Fibroblast of skin of right quadriceps (primary cell): ENCODE results near the gene FOXA1.
"Not testable (repeated sequence)": the region's sequence is repeated elsewhere in the genome, so short reads cannot be mapped to it uniquely, and the experiment has no call there.

Experiments
- DNase-seq: peaks from one replicate; pipeline ENCODE4 v3.0.0-alpha.2; 2013

The FOXA1 gene

DNA sequence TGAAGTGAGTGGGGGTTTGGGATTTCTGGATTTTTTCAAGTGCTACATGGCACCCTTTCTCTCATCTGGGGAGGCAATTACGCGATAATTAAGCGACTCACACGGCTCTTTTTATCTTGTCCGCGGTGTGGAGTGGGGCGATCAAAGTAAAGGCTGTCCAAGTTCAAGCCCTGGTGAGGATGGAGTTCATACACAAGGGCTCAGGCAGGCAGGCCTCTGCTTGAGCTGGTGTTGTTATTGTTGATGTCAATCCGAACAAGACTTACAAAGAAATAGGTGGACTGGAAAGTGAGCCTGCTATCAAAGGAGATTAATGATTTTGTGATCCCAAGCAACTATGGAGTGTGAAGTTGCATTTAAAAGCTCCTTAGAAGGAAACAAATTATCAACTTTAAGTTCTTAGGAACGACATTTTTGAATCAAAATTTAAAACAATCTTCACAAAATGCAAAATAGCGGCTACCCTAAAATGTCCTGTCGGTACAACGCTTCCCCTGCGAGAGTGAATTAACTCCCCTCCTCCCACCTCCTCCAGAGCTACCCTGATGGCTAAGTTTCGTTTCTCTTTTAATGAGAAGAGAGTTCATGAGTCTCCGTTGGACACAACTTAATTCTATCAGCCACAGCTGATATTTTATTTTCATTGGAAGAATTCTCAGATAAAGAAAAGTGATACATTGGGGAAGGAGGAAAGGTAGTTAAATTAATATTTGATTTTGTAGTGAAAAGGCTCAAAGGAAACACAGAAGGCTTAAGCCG, 5.9 kb downstream of the FOXA1 start:
- DNase-seq = no peak

DNA sequence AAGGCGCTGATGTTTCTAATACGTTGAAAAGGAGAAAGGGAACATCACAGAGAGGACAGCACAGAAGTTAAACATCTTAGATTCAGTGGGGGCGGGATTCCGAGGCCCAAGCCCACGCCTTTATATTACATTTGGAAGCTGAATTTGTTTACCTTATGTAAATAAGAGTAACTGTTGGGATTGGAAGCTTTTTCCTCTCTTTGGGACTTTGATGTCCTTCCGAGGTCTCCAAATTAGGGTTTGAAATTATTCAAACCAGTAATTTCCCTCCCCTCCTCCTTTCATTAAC, 6.4 kb downstream of the FOXA1 start:
- no peak for DNase-seq

DNA sequence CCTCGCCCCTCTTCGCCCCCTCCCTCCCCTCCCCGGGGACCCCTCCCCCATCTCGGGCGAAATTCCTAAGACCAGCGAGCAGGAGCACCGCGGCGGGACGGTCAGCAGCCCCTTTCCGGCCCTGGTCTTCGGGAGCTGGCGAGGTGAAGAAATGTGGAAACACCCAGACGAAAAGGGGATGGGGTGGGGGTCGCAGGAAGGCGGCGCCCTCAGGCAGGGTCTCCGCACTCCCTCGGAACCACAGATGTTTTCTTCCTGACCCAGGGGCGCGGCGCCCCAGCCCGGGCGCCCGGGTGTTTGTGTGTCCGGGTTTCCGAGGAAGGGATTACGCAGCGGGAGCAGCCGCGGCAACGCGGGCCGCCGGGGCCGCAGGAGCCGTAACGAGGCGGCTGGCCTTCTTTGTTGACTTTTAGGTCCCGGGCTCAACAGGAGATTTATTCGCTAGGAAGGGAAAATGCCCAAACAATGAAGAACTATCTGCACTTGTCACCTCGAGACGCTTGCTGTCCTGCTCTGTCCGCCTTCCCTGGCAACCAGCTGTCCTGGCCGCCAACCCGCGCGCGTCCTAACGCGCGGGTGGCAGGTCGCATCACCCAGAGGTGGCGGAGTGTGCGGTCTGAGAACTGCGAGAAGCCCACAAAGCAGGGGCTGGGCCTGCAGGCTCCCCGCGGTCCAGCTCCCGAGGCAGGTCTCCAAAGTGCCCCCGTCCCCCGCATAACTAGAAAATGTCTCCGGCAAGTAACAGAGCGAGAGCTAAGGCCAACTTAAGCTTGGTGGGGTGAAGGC, 7.0 kb downstream of the FOXA1 start:
- DNase-seq = no peak

DNA sequence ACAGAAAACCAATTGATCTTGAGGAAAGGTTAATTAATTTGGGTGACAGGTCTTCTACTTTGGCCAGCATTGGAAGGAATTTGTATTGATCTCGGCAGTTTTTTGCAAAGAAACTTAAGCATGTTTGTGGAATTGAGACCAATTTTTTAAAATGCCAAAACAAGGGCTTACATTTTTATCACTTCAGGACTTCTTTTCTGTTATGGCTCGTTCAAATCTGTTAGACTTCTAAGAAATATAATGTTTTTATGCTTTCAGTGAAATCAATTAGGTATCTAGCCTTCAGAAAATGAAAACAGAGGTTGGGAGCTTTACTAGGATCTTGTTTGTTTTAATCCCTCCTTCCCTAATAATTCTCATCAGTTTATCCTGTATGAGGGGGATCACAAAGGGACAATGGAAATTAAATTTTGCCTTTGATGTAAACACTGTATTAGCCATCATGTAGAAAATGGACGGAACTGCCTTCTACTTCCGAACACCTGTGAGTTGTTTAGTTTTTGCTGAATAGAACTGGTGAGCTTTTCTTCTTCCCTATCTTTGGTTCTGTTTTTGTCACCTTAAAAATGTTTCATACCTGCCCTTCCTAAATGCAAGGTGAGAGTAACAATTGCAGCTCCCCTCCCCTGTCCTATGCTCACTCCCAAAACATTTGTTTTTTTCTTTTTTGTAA, 7.8 kb downstream of the FOXA1 start:
- DNase-seq = no peak

DNA sequence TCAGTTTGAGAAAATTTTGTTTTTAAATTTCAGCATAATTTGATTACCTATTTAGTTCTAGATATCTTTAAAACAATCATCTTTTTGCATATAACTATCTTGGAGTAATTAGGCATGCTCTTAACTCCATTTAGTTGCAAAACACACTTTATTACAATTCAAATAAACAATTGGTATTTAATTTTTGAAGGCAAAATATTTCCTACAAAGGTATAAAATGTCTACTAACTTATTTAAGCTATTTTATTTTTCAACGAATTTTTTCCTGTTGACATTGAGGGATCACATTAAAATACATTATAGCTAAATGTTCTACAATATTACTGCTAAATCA, 8.3 kb downstream of the FOXA1 start:
- no peak for DNase-seq

DNA sequence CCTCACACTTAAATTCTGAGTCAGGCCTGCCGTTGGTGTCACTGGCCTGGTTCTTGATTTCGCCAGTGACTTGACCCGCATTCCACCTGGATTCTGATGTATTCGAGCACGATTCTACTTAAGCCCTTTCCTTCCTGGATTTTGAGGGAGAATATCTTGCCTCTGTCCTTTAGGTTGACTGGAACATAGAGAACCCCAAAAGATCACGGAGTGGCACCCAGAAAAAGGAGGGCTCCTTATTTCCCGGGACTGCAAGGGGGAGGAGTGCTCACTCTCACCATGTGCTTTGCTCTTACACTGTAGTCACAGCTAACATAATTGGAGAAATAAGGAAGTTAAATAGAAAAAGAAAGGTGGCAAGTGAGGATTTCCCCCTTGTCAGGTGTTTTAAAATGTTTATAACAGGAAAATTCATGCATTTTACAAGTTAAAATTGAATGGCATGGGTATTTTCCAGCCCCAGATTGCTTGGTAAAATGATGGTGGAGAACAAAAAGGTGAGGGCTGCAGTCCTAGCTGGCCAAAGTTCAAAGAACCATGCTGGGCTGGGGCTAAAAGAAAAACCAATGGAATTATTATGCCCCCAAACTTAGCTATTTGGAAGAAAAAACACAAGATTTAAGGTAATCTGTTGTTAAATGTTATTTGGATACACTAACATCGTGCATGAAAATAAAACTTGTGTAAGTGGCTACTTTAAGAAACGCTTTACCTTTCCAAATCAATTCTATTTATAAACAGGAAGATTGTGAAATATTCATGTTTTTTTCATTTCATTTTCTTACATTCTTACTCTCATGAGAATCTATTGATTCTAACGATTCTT, 8.9 kb downstream of the FOXA1 start:
- no peak for DNase-seq

DNA sequence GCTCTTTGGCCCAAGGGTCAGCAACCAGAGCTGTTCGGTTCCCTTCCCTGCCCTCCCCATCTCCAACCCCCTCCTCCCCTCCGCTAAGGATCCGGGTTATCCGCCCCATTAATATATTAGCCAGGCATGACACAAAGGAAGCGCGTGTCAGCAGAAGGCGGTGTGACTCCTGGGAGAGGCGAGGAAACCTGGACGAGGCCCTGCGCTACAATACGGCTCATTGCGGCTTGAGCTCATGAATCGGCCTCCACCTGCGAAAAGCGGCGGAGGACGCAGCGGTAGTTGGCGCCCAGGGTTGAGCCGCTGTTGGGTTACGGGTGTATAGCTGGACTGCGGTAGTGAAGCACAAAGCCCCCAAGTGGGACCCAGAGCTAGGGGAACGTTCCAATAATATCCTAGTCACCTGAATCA, 9.9 kb downstream of the FOXA1 start:
- no peak for DNase-seq

DNA sequence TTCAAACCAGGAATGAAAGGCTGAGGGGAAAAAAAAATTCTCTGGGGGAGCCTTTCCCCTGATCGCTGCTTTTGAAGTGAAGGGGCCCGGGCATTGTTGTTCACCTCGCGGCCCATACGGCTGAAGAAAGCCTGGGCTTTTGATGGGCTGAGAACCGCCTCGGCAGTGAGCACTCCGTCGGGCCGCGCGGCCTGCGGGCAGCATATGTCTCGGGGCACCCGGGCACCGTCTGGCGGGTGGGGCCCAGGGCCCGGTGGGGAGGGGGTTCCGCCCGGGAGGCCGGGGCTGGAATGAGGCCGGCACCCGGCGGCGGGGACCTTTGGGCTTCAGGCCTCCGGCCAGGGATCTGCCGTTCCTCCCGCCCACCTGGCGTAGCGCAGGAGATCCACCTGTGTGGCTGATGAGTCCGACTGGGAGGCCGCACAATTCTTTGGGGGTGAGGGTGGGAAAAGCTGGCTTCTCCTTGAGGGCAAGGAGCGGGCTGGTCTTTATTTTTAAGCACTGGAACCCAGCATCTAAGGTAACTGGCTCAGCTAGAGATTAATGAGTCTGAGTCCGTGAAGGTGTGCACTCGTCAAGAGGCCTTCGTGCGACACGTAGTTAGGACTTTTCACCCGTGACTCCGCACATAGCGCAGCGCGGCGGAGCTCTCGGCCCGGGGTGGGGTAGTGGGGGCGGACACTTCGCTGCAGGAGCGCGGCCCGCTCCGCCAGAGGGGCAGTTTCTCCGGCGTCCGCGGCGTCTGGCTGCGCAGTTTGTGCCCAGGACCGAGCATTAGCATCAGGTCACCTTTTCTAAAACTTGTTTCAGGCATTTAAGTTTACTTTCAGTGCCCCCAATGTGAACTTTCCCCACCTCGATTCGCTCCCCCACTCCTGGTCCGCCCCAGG, 10.6 kb downstream of the FOXA1 start:
- DNase-seq = no peak

DNA sequence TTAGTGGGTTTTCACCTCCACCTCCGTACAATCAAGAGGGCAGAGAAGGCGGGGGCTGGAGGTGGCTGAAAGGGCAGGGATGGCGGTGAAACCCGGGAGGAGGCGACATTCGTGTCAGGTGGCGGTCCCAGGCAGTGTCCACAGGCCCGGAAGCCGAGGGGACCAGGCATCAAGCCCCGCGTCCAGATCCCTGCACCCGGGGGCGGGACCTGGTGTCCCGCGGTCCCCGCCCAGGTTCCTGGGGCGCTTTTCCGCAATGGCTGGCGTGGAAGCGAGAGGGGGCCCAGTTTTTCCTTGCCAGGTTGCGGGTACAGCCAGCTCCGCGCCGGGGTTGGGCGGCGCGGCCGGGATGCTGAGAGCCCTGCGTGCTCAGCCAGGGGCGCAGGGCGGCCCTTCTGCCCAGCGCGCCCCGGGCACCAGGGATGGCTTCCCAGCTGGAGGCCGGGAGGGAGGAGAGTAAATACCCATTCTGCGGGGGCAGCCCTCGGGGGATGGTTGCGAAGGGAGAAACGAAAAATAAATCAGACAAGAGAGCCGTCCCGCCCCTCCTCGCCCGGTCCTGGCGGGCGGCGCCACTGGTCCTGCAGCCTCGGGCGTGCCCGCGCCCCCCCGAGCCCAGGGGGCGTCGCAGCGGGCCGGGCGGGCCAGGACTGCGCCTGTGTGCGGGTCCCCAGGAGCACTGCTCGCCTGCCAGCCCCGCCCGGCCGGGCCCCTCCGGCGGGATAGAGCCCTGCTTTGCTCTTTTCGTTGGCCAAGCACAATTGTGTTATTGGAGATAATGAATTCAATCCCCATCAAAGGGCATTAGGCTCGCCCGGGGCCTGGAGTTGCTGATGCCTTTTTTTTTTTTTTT, 11.5 kb downstream of the FOXA1 start:
- DNase-seq = no peak

DNA sequence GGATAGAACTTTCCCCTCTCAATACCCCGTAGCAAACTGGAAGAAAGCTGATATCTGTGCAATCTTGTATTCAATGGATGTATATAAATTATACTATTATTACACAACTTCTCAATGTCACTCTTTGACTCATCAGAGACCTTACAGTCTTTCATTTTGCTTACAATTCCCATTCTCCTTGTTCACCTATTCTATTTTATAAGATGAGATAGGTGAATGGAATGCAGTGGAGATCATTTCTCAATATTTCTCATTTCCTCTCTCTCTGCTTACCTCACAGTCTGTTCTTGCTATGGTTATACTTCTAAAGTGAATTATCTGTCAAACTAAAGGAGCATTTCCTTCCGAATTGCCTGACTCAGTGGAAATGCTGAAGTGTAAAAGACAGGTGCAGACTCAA, 14.9 kb downstream of the FOXA1 start:
- DNase-seq = no peak

DNA sequence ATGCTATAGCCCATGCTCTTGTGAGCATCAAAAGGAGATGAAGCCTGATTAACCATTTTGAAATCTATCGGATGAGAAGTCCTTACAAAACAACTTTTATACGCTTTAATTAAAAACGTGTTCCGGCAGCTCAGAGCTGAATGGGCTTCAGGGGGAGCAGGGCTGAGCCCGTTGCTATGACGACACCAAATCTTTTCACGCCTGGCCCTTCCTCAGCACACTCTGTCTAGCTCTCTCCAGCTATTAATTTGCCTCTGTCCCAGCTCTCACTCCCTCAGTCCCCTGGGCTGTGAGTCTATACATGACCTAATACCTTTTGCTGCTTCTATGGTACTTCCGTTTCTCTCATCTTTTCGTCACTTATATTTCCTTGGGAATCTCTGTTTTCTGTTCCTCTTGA, 15.8 kb downstream of the FOXA1 start:
- no peak for DNase-seq

GRCh38 chr14:37573356-37573755, 21.7 kb downstream of the FOXA1 start:
- DNase-seq = no peak

- no peak for DNase-seq
These were observed 23.7 kb downstream of the FOXA1 start for GRCh38 chr14:37571391-37571790.

- DNase-seq = no peak
These were observed 25.3 kb downstream of the FOXA1 start for GRCh38 chr14:37569729-37570128.

DNA sequence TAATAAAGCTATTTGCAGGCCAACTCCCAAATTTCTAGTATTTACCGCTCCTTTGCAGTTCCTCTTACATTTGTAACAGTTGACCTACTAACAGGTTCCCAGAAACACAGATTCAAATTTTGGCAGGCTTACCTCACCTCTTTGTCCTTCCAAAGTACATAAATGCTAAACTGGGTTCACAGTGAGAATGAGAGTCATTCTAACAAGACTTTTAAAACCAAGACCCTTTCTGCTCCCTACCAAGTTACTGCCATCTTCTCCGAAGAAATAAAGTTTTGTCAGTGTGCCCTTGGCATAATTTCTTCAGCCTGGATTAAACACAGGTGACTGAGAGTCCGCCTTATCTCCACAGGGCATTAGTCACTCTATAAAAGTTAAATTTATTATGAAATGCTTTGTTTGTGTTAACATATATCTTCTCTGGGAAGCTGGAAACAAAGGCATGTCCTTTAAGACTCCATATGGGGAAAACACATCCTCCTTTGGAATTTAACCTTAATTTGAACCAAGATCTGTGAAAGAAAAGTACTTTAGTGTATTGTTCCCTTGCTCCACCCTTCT, 28.2 kb downstream of the FOXA1 start:
- no peak for DNase-seq

DNA sequence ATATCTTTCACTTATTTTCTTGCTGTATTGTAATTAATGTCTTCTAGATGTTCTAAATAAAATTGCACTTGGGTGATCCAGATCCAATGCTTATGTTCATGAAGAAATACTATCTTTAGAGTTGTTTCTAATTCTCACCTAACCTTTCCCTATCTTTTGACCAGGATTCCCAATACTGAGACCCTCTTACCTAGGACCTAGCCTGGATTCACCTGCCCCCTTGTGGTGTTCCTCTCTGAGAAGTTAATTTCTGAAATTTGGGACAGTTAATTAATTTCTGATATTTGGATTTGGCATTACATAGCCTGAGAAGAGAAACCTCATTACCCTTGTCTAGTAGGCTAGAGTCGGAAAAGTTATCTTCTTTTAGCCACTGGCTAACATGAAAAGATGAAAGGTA, 29.5 kb downstream of the FOXA1 start:
- DNase-seq = no peak

GRCh38 chr14:37563189-37563588, 31.9 kb downstream of the FOXA1 start:
- no peak for DNase-seq

GRCh38 chr14:37559386-37559785, 35.7 kb downstream of the FOXA1 start:
- DNase-seq = no peak

DNA sequence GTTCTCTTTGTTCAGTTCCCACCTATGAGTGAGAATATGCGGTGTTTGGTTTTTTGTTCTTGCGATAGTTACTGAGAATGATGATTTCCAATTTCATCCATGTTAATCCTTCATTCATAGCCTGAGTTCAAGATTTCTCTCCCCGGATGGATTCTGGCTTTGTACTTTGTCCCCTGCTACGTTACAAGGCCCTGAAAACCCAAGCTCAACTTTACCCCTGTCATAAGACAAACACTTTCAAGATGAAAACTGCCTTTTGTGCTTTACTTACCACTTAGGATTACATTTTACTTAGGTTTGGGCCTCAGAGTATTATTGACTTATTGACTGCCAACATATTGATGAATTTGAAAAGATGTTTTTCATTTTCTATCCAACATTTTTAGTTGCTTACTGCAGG, 36.3 kb downstream of the FOXA1 start:
- no peak for DNase-seq

GRCh38 chr14:37555596-37555995, 39.5 kb downstream of the FOXA1 start:
- not testable (repeated sequence) for DNase-seq

- DNase-seq = no peak
These were observed 41.0 kb downstream of the FOXA1 start for GRCh38 chr14:37553935-37554550.
